Measurements from ENCODE around the gene WFS1. TPM values are rescaled to one million over a fixed set of nuclear protein-coding genes. Genes with fewer than 3 reads are reported as not detected.

WFS1 gene
- total RNA-seq, 1 experiment from 2014 or later: 10.9 TPM

GRCh38 chr4:6251365-6251764 is 18.3 kb upstream of the WFS1 start:
- no peak for DNase-seq (ENCODE audit: low read depth, low spot score)
- in situ Hi-C loops (cut with HindIII; ENCODE audit: low pct_unique_long_range_greater_than_20kb, low sequenced_read_pairs): loop anchor here (25.0 kb wide), 1 partner anchor 136 kb away; no protein-coding TSS in a partner anchor

GRCh38 chr4:6252051-6252450 is 17.6 kb upstream of the WFS1 start:
- no peak for DNase-seq (ENCODE audit: low read depth, low spot score)
- in situ Hi-C loops (cut with HindIII; ENCODE audit: low pct_unique_long_range_greater_than_20kb, low sequenced_read_pairs): loop anchor here (25.0 kb wide), 1 partner anchor 135 kb away; no protein-coding TSS in a partner anchor

- in situ Hi-C loops (cut with HindIII; ENCODE audit: low pct_unique_long_range_greater_than_20kb, low sequenced_read_pairs): loop anchor here (25.0 kb wide), 1 partner anchor 134 kb away; no protein-coding TSS in a partner anchor
- DNase-seq (ENCODE audit: low read depth, low spot score): no peak
Observed at GRCh38 chr4:6253111-6253510, 16.5 kb upstream of the WFS1 start.

DNA sequence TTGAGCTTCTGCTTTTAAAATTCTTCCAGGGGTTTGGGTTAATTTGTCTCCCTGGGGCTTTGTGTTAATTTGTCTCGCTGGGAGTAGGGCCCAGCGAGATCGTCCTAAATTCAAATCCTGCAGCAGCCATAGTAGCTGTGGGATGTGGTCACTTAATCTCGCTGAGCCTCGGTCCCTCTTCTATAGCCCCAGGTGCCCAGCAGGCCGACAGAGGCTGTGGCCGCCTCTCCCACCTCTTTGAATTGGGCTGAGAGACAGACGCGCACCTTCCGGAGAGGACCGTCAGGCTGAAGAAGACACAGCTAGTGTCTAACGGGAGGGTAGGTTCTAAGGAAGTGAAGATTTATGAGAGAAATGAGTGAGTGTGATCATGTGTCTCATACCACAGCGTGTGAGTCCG is 15.7 kb upstream of the WFS1 start:
- no peak for DNase-seq (ENCODE audit: low read depth, low spot score)
- in situ Hi-C loops (cut with HindIII; ENCODE audit: low pct_unique_long_range_greater_than_20kb, low sequenced_read_pairs): loop anchor here (25.0 kb wide), 1 partner anchor 133 kb away; no protein-coding TSS in a partner anchor

DNA sequence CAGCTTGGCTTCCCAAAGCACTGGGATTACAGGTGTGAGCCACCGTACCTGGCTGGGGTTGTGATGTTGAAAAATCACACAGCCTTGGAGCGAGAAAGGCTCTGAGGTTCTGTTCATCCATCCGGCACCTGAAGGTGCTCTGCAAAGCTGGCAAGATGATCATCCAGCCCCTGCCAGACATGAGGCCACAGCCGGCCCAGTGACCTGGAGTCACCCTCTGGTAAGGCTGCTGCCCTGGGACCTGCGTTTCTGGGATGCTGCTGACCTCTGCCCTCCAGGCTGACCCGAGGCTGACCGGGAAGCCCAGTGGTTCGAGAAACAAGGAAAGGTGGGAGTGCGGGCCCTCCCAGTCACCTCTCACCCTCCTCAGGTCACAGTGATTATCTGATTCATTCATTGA is 13.5 kb upstream of the WFS1 start:
- no peak for DNase-seq (ENCODE audit: low read depth, low spot score)
- in situ Hi-C loops (cut with HindIII; ENCODE audit: low pct_unique_long_range_greater_than_20kb, low sequenced_read_pairs): loop anchor here (25.0 kb wide), 1 partner anchor 131 kb away; no protein-coding TSS in a partner anchor

GRCh38 chr4:6257247-6258025 is 12.2 kb upstream of the WFS1 start:
- no peak for DNase-seq (ENCODE audit: low read depth, low spot score)
- in situ Hi-C loops (cut with HindIII; ENCODE audit: low pct_unique_long_range_greater_than_20kb, low sequenced_read_pairs): loop anchor here (25.0 kb wide), 1 partner anchor 130 kb away; no protein-coding TSS in a partner anchor

GRCh38 chr4:6258026-6258360 is 11.7 kb upstream of the WFS1 start:
- in situ Hi-C loops (cut with HindIII; ENCODE audit: low pct_unique_long_range_greater_than_20kb, low sequenced_read_pairs): loop anchor here (25.0 kb wide), 1 partner anchor 129 kb away; no protein-coding TSS in a partner anchor
- DNase-seq (ENCODE audit: low read depth, low spot score): no peak

GRCh38 chr4:6258741-6259140 is 10.9 kb upstream of the WFS1 start:
- no peak for DNase-seq (ENCODE audit: low read depth, low spot score)
- in situ Hi-C loops (cut with HindIII; ENCODE audit: low pct_unique_long_range_greater_than_20kb, low sequenced_read_pairs): loop anchor here (25.0 kb wide), 1 partner anchor 129 kb away; no protein-coding TSS in a partner anchor

GRCh38 chr4:6259886-6260285 is 9.8 kb upstream of the WFS1 start:
- DNase-seq (ENCODE audit: low read depth, low spot score): no peak
- in situ Hi-C loops (cut with HindIII; ENCODE audit: low pct_unique_long_range_greater_than_20kb, low sequenced_read_pairs): loop anchor here (25.0 kb wide), 1 partner anchor 127 kb away; no protein-coding TSS in a partner anchor

DNA sequence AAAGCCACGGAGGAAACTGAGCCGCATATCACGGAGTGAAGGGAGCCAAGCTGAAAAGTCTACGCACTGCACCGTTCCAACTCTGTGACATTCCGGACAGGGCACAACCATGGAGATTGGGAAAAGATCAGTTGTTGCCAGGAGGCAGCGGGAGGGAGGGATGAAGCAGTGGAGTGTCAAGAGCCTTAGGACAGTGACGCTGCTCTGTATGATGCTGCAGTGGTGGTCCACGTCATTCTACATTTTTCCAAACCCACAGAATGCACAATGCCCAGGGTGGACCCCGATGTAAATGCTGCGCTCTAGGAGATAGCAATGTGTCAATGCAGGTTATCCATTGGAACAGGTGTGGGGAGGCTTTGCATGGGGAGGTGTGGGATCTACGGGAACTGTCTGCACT is 7.5 kb upstream of the WFS1 start:
- in situ Hi-C loops (cut with HindIII; ENCODE audit: low pct_unique_long_range_greater_than_20kb, low sequenced_read_pairs): loop anchor here (25.0 kb wide), 1 partner anchor 125 kb away; no protein-coding TSS in a partner anchor
- no peak for DNase-seq (ENCODE audit: low read depth, low spot score)

DNA sequence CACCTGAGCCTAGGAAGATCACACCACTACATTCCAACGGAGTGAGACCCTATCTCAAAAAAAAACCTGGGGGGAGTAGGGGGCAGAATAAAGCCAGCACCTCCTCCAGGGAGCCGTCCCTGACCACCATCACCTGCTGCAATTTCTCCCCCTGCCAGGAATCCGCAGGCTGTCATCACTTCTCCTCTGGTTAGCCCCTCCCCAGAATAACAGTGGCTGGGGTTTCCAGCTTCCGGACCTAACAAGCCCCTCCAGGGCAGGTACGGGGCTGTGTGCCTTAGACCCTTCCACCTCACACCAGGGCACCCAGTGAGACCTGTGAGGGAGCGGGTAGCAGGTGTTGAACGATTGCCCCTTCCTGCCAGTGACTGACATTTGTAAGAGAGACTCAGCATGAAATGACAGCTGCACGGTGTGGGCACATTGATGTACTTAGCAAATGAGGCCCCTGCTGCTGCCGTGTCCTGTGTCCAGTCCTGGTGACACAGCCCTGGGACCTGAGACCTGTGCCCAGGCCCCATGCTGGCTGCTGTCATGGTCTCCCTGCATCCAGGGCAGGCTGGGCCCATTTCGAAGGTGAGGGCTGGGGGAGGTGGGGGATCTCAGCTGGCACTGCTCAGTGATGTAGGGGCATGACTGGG is 6.7 kb upstream of the WFS1 start:
- DNase-seq (ENCODE audit: low read depth, low spot score): no peak
- in situ Hi-C loops (cut with HindIII; ENCODE audit: low pct_unique_long_range_greater_than_20kb, low sequenced_read_pairs): loop anchor here (25.0 kb wide), 1 partner anchor 124 kb away; no protein-coding TSS in a partner anchor

- DNase-seq (ENCODE audit: low read depth, low spot score): no peak
- in situ Hi-C loops (cut with HindIII; ENCODE audit: low pct_unique_long_range_greater_than_20kb, low sequenced_read_pairs): loop anchor here (25.0 kb wide), 1 partner anchor 124 kb away; no protein-coding TSS in a partner anchor
Observed at GRCh38 chr4:6263526-6264224, 6.0 kb upstream of the WFS1 start.

DNA sequence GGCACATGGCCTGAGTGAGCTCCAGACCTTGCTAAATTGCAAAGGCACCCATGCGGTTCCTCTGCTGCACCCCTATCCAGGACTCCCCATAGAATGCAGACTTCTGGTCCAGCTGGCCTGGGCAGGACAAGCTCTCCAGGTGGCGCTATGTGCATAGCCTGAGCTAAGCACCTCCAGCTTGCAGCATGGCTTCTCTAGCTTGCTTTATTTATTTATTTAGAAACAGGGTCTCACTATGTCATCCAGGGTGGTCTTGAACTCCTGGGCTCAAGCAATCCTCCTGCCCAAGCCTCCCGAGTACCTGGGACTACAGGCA is 5.5 kb upstream of the WFS1 start:
- in situ Hi-C loops (cut with HindIII; ENCODE audit: low pct_unique_long_range_greater_than_20kb, low sequenced_read_pairs): loop anchor here (25.0 kb wide), 1 partner anchor 123 kb away; no protein-coding TSS in a partner anchor
- DNase-seq (ENCODE audit: low read depth, low spot score): peak; percentile 57

- DNase-seq (ENCODE audit: low read depth, low spot score): no peak
- in situ Hi-C loops (cut with HindIII; ENCODE audit: low pct_unique_long_range_greater_than_20kb, low sequenced_read_pairs): loop anchor here (25.0 kb wide), 1 partner anchor 122 kb away; no protein-coding TSS in a partner anchor
Observed at GRCh38 chr4:6265546-6265945, 4.1 kb upstream of the WFS1 start.

DNA sequence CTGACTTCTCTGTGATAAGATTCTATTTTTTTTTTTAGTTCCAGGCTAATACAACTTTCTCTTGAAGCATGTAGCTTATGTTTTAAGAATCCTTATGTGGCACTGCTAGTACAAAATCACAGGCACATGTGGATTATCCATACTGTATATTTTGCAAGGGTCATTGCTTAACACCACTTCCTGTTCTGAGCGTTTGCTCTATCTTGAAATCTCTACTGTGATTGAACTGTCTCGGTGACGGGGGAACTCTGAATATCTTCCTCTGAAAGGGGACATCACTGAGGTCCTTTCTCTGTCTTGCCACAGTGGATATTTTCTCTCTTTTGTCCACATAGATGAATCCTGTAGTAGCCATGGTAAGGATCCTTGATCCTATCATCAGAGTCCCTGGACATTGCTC is 2.1 kb upstream of the WFS1 start:
- DNase-seq (ENCODE audit: low read depth, low spot score): no peak
- in situ Hi-C loops (cut with HindIII; ENCODE audit: low pct_unique_long_range_greater_than_20kb, low sequenced_read_pairs): loop anchor here (25.0 kb wide), 1 partner anchor 120 kb away; no protein-coding TSS in a partner anchor

GRCh38 chr4:6268650-6269615 is 717 bp upstream of the WFS1 start:
- in situ Hi-C loops (cut with HindIII; ENCODE audit: low pct_unique_long_range_greater_than_20kb, low sequenced_read_pairs): loop anchor here (25.0 kb wide), 1 partner anchor 118 kb away; no protein-coding TSS in a partner anchor
- no peak for DNase-seq (ENCODE audit: low read depth, low spot score)

- in situ Hi-C loops (cut with HindIII; ENCODE audit: low pct_unique_long_range_greater_than_20kb, low sequenced_read_pairs): loop anchor here (25.0 kb wide), 1 partner anchor 117 kb away; no protein-coding TSS in a partner anchor
- DNase-seq (ENCODE audit: low read depth, low spot score): no peak
Observed at GRCh38 chr4:6270636-6271121, 1.0 kb downstream of the WFS1 start.
